Lung (tissue), 12 donors: ENCODE results near the gene RAP2B. TPM values are rescaled to one million over a fixed set of nuclear protein-coding genes. Genes with fewer than 3 reads are reported as not detected.

Source experiments
- ATAC-seq: fragments of 200-7000 bp; cut with Tn5 transposase; one replicate; pipeline ENCODE4 v1.9.1; 2020; ENCODE audit warnings: moderate number of reproducible peaks; ENCODE audit not compliant: insufficient read depth, low FRiP score
- DNase-seq, 3 donors: peaks; one replicate each; pipeline ENCODE4 v3.0.0-alpha.2; 2013 to 2017
- H3K27ac ChIP-seq, 2 donors: one replicate each; pipeline ENCODE4 v1.5.1; 2013; ENCODE audit warnings: mild to moderate bottlenecking in 2 of 2, moderate library complexity in 2 of 2, control low read depth in 1 of 2, inconsistent platforms in 1 of 2, low read depth in 1 of 2, low read length in 1 of 2
- H3K27me3 ChIP-seq, 3 donors: one replicate each; pipeline ENCODE4 v1.5.1; 2013; ENCODE audit warnings: low read length in 2 of 3; ENCODE audit not compliant: control insufficient read depth in 3 of 3, insufficient read depth in 3 of 3
- H3K36me3 ChIP-seq, 4 donors: one replicate each; pipeline ENCODE4 v1.5.1; 2013; ENCODE audit warnings: low read length in 4 of 4, mild to moderate bottlenecking in 1 of 4, moderate library complexity in 1 of 4; ENCODE audit not compliant: control insufficient read depth in 4 of 4, insufficient read depth in 4 of 4
- H3K4me1 ChIP-seq, 5 donors: one replicate each; pipeline ENCODE4 v1.5.1; 2013; ENCODE audit warnings: low read length in 5 of 5, mild to moderate bottlenecking in 2 of 5, moderate library complexity in 1 of 5; ENCODE audit not compliant: control insufficient read depth in 5 of 5, insufficient read depth in 5 of 5
- H3K4me3 ChIP-seq: one replicate; pipeline ENCODE4 v1.5.1; 2013; ENCODE audit warnings: mild to moderate bottlenecking, control low read depth, moderate library complexity
- H3K9ac ChIP-seq, 2 donors: one replicate each; pipeline ENCODE4 v1.5.1; 2013; ENCODE audit warnings: low read length in 2 of 2, control low read depth in 1 of 2; ENCODE audit not compliant: insufficient read depth in 1 of 2
- H3K9me3 ChIP-seq, 4 donors: one replicate each; pipeline ENCODE4 v1.5.1; 2013; ENCODE audit warnings: low read length in 3 of 4, mild to moderate bottlenecking in 1 of 4, moderate library complexity in 1 of 4; ENCODE audit not compliant: control insufficient read depth in 4 of 4, insufficient read depth in 3 of 4
- CTCF ChIP-seq: IDR thresholded peaks from 2 replicates; pipeline ENCODE4 v1.5.1; 2012; ENCODE audit warnings: mild to moderate bottlenecking; ENCODE audit errors: control extremely low read depth, extremely low read depth
- WGBS, 2 donors: extraction: QIAGEN DNeasy Blood & Tissue Kit; methylation state at CpG; one replicate each; pipeline ENCODE4 v1.1.7; 2013; 5-methylcytosine and 5-hydroxymethylcytosine counted together
- polyA plus RNA-seq, 2 donors: library from polyadenylated mRNA; stranded (reverse); fragments of 200-250 nt; gene quantifications; one replicate each; pipeline ENCODE4 v1.2.1, GENCODE V29; 2013
- total RNA-seq, 2 donors: library from RNA; depleted of rRNA in 1 of 2; stranded (reverse); fragments of >200 nt in 1 of 2; gene quantifications; one replicate each; pipeline ENCODE4 v1.2.1, GENCODE V29; 2014 to 2021
- donor health status: control.
- donor health status: control.
- donor health status: Bipolar disorder and iron deficiency.
- donor health status: healthy.
- donor health status: DM: yes; HTN: yes; CAD: no.

The RAP2B gene
- total and polyA plus RNA-seq, 4 donors, result 7.4 to 23.8 (median 15.7) TPM

DNA sequence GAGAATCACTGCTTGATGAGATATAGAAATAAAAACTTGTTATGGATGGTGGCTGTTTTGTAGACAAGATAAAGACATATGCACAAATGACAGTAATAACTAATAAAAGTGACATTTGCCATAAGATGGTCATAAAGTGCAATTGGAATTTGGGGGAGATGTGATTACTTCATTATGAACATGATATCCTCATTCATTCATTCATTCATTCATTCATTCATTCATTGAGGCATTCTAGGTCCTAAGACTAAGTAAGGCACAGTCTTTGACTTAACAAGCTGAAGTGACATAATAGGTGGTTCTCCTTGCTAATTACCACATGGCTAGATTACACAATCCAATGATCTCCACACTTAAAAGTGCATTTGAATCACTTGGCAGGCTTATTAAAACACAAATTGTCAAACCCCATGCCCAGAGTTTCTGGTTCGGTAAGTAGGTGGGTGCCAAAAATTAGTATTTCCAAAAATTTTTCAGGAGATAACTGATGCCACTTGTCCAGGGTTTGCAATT lies 18.9 kb downstream of the RAP2B start:
- no peak overlapping the region for H3K4me3 ChIP-seq
- no peaks in the 10 kb centered on the region for H3K27me3 ChIP-seq
- DNase-seq (no peak), ATAC-seq (no peak)
- 67 to 76% methylated on average over 1 of the region's 1 CpG for WGBS, 2 donors
- no peak overlapping the region for H3K27ac ChIP-seq
- H3K9ac ChIP-seq, result no peak overlapping the region
- no peaks in the 10 kb centered on the region for H3K4me1 ChIP-seq
- H3K9me3 ChIP-seq, result peaks cover 0 to 3% (median 0%) of the 10 kb centered on the region in 4 donors
- H3K36me3 ChIP-seq, result no peaks in the 10 kb centered on the region
- no peak for TF ChIP-seq CTCF

- H3K9me3 ChIP-seq, result no peaks in the 10 kb centered on the region
- no peaks in the 10 kb centered on the region for H3K36me3 ChIP-seq
- no peak overlapping the region for H3K27ac ChIP-seq
- ATAC-seq (no peak), DNase-seq (no peak)
- H3K4me1 ChIP-seq, result peaks cover 0 to 3% (median 0%) of the 10 kb centered on the region in 5 donors
- no peak for TF ChIP-seq CTCF
- H3K27me3 ChIP-seq, result no peaks in the 10 kb centered on the region
- 92 to 97% methylated on average over 6 of the region's 6 CpGs for WGBS, 2 donors
- no peak overlapping the region for H3K9ac ChIP-seq
- H3K4me3 ChIP-seq, result no peak overlapping the region
Measured at GRCh38 chr3:153182501-153183293, 20.7 kb downstream of the RAP2B start.

DNA sequence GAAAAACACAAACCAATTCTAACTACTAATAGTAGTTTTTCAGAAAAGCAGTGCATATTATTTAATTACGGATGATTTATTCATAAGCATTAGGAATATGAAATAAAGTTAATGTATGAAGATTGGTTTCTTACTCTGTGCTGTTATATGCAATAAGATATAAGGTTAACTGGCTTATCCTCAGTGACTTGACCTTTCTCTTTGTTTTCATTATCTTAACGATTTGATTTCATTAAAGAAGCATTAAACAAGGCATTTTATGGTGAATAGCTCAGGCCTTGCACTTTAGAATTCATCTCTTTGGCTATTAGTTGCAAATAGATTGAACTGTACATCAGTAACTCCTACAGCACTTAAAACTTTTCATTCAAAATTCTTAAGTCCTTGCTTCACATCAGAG lies 28.9 kb downstream of the RAP2B start:
- no peak overlapping the region for H3K9ac ChIP-seq
- peaks cover 0 to 3% (median 0%) of the 10 kb centered on the region in 5 donors for H3K4me1 ChIP-seq
- H3K27ac ChIP-seq, result no peak overlapping the region
- no peak for TF ChIP-seq CTCF
- no peaks in the 10 kb centered on the region for H3K9me3 ChIP-seq
- WGBS, 2 donors, result 85 to 90% methylated on average over 2 of the region's 2 CpGs
- H3K36me3 ChIP-seq, result no peaks in the 10 kb centered on the region
- H3K4me3 ChIP-seq, result no peak overlapping the region
- H3K27me3 ChIP-seq, result no peaks in the 10 kb centered on the region
- no peak for DNase-seq
- no peak for ATAC-seq
